KOPT-K1 (cell line): ENCODE measurements around the gene BMPR1B.

ENCODE experiments used
- H3K27ac ChIP-seq: fragments of 200-600 bp; sonication (generic); 2 replicates; pipeline ENCODE4 v1.5.1; 2016; ENCODE audit warnings: antibody characterized with exemption, mild to moderate bottlenecking, low read depth, low read length; ENCODE audit not compliant: poor library complexity, severe bottlenecking
- H3K36me3 ChIP-seq: fragments of 200-600 bp; sonication (generic); 2 replicates; pipeline ENCODE4 v1.5.1; 2017; ENCODE audit warnings: antibody characterized with exemption, mild to moderate bottlenecking, low read length, moderate library complexity; ENCODE audit not compliant: insufficient read depth
- H3K9me3 ChIP-seq: fragments of 200-600 bp; sonication (generic); 2 replicates; pipeline ENCODE4 v1.5.1; 2017; ENCODE audit warnings: antibody characterized with exemption, low read length, mild to moderate bottlenecking; ENCODE audit not compliant: insufficient read depth, poor library complexity, severe bottlenecking

BMPR1B gene

DNA sequence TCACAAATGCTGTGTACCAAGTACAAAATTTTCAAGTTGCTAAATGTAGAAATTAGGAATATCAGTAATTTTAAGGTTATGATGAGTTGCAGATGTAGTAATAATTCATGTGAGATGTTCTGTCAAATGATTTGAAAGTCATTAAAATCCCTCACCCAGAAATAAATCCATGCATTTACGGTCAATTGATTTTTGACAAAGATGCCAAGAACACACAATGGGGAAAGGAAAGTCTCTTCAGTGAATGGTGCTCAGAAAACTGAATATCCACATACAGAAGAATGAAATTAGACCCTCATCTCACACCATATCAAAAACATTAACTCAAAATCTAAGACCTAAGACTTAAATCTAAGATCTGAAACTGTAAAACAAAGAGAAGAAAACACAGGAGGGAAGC lies 12.9 kb upstream of the BMPR1B start:
- no peaks in the 10 kb centered on the region for H3K9me3 ChIP-seq
- no peak overlapping the region for H3K27ac ChIP-seq
- H3K36me3 ChIP-seq, result no peaks in the 10 kb centered on the region

DNA sequence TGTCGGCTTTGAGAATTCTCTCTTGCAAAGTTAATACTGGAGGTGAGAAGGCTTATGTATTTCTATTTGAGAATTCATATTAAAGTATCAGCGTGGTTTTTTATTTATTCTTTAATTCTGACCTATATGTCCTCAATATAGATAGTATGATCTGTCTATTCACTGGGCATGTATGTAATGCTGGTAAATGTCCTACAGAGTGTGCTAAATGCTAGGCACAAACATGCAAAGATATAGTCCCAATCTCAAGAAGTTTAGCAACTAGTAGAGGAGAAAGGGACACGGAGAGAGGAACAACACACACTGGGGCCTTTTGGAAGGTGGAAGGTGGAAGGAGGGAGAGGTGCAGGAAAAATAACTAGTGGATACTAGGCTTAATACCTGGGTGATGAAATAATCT lies 11.0 kb upstream of the BMPR1B start:
- Histone ChIP-seq H3K27ac (no peak overlapping the region), H3K36me3 (no peaks in the 10 kb centered on the region), H3K9me3 (no peaks in the 10 kb centered on the region)

DNA sequence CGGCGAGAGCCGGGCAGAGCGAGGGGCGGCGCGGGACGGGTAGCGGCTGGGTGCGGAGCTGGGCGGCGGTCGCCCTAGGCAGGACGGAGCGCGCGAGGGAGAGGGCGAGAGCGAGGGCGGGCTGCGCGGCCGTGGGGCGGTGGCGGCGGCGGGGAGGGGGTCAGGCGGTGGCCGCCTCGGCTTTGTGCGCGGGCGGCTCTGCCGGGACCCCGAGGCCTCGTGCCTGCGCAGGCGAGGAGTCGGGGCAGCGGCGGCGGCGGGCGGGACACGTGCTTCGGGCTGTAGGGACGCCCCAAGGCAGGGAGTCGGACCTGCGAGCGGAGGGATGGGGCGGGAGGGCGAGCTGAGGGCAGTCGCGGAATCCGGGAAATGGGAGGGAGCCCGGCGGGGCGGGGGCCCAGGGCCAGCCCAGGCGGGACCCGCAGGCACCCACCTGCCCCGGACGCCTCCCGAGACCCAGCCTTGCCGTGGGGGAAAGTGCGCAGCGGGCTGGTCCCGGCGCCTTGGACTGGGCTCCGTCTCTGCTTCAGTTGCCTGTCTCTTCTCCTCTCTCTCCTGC lies 465 bp downstream of the BMPR1B start:
- Histone ChIP-seq H3K27ac (no peak overlapping the region), H3K9me3 (peaks cover 5% of the 10 kb centered on the region), H3K36me3 (no peaks in the 10 kb centered on the region)

DNA sequence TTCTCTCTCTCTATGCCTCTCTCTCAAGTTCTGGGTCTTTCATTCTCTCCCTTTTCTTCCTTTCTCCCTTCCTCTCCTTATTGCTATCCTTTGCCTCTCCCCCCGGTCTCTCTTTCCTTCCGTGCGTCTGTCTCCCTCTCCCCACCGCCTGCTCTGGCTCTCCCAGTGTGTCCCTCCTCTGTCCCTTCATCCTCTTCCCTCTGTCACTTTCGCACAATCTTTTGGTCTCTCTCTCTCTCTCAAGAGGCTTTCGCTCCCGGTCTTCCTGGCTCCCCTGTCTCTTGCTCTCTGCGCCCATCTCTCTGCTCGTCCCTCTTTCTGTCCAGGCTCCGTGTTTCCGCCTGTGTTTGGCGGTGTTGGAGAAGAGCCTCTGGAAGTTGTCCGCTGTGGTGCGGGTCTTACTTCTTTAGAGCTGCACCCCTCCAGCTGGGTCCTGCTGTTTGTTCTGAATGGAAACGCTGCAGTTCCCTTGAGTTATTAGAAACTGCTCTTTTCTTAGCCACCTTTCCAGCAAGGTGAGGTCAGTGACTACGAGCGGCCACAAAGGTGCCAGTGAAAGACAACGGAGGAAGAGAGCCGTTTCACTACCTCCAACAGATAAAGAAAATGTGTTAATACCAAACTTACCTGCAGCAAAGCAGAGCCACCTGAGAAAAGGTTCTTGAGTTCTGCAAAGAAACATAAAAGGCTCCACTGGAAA lies 1.1 kb downstream of the BMPR1B start:
- Histone ChIP-seq H3K36me3 (no peaks in the 10 kb centered on the region), H3K9me3 (peaks cover 5% of the 10 kb centered on the region), H3K27ac (no peak overlapping the region)

DNA sequence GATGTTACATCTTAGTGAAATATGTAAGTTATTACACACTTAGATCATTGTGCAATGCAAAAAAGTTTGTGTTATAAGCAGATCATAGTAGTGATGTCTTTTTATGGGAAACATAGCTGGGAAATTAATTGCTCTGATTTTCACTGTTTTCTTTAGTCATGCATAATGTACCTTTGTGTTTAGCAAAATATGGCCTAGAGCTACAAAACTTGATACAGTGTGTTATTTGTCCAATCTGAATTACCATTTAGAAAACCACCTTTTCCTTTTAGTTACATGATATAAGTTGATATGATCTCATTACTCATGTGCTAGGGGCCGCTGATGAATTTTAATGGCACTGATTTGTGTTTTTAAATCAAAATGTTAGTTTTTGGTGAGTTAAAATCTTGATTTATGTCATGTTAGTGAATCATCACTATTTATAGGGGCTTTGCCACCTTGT lies 2.0 kb downstream of the BMPR1B start:
- Histone ChIP-seq H3K27ac (no peak overlapping the region), H3K9me3 (peaks cover 5% of the 10 kb centered on the region), H3K36me3 (no peaks in the 10 kb centered on the region)

DNA sequence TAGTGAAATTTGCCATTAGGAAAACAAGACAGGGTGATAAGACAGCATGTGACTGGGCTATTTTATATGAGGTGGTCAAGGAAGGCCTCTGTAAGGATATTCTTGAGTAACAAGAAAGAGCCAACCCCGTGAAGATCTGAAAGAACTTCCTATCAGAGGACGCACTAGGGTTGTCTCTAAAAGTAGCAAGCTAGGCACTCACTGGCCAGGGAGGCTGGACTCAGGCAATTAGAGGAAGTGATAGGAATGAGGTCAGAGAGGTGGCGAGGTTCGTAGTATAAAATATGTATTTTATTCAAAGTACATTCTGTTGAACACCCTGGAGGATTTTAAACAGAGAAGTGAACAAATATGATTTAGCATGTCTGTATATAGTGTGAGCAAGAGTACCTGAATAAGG lies 4.6 kb downstream of the BMPR1B start:
- Histone ChIP-seq H3K9me3 (peaks cover 3% of the 10 kb centered on the region), H3K27ac (no peak overlapping the region), H3K36me3 (no peaks in the 10 kb centered on the region)

DNA sequence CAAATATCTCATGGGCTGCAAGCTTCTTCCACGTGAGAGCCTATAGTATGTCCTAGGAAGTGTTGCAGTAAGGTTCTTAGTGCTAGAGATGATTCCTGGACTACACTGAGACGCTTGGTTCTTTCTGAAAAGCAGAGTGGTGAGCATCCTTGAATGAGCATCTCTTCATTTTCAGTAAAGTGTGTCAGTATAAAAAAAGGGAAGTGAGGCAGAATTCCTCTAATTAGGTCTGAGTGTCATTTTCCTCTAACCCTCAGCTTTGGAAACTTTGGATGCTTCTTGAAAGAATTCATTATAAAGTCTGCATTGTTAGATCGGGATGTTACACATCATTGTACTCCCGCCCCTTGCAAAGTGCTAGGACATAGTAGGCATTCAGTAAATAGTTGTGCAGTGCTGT lies 5.2 kb downstream of the BMPR1B start:
- no peak overlapping the region for H3K27ac ChIP-seq
- no peaks in the 10 kb centered on the region for H3K36me3 ChIP-seq
- no peaks in the 10 kb centered on the region for H3K9me3 ChIP-seq

DNA sequence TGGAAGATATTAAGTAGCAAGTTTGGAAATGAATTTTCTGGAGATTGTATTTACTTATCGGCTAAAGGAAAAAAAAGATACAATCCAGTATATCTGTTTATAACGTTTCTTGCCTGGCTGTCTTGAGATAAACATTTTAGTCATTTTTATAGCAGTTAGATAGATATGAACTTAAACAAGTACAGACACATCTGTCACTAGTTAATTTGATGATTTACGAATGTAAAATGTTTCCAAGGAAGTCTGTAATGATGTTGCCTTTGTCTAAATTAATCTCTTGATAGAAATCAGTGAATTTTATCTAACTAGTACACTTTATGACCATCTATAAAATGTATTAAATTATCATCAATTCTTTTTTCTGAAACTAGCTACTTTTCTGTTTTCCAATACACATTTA lies 5.7 kb downstream of the BMPR1B start:
- Histone ChIP-seq H3K9me3 (no peaks in the 10 kb centered on the region), H3K27ac (no peak overlapping the region), H3K36me3 (no peaks in the 10 kb centered on the region)

DNA sequence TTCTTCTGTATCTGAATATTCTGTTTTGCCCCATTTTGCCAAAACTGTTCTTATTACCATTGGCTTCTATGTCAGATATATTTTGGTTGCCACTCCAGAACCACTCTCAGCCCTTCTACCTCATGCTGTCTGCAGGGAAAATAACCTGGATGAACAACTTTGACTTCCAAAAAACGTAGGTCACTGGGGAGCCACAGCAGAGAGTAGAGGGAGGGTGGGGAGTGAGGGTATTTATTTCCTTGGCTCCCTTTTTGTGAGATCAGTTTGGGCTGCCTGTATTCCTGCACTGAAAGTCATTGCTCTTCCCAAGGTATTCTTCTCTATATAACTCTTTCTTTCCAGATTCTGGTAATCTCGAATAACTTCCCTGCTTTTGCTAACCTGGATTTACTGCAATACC lies 6.3 kb downstream of the BMPR1B start:
- Histone ChIP-seq H3K9me3 (no peaks in the 10 kb centered on the region), H3K27ac (no peak overlapping the region), H3K36me3 (no peaks in the 10 kb centered on the region)

DNA sequence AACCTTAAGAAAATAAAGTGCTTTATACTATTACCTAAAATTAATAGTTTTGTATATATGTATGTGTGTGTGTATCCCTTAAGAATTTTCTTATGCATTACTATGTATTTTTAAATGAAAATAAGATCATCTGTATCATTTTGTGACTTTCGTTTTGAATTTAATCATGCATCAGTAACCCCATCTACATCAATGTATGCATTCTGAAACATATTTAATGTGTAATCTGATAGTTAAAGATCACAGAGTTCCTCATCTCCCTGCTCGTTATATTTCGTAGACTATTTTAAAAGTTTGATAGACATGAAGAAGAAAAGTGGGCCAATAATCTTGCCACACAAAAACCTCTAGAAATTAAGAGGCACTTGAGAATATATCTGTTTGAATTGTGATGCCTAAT lies 7.4 kb downstream of the BMPR1B start:
- Histone ChIP-seq H3K9me3 (no peaks in the 10 kb centered on the region), H3K36me3 (no peaks in the 10 kb centered on the region), H3K27ac (no peak overlapping the region)

DNA sequence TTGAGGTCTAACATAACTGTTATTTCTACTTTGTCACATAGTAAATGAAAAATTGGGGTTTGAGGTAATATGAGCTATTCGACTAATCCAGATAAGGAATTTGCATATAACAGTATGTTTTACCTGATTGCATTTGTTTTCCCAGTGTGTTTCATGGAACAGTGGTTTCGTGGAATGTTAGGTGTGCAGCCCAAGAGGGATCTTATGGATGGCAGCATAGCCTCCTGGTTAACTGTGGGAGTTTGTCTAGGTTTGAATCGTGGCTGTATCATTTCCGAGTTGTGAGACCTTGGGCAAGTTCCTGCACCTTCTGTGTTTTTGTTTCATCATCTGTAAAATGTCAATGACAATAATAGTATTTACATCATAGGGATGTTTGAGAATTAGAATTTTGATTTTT lies 7.9 kb downstream of the BMPR1B start:
- H3K9me3 ChIP-seq, result no peaks in the 10 kb centered on the region
- no peak overlapping the region for H3K27ac ChIP-seq
- no peaks in the 10 kb centered on the region for H3K36me3 ChIP-seq

DNA sequence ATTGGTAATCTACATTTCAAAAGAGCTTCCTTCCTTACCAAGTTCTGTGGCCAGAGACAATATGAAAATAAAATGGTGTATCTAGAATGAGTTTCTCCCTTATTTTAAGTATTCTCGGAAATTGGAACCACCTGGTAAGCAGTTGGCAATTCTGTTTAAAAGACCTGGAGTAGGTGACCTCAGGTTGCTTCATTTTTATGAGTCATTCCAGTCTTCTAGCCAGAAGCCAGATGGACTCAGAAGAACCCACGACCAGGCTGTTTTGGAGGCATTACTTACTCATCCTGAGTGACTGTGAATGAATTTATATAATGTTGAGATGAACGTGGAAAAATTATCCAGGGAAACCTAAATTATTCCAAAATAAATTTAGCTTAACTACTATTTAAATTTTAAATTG lies 9.1 kb downstream of the BMPR1B start:
- H3K36me3 ChIP-seq, result no peaks in the 10 kb centered on the region
- no peaks in the 10 kb centered on the region for H3K9me3 ChIP-seq

DNA sequence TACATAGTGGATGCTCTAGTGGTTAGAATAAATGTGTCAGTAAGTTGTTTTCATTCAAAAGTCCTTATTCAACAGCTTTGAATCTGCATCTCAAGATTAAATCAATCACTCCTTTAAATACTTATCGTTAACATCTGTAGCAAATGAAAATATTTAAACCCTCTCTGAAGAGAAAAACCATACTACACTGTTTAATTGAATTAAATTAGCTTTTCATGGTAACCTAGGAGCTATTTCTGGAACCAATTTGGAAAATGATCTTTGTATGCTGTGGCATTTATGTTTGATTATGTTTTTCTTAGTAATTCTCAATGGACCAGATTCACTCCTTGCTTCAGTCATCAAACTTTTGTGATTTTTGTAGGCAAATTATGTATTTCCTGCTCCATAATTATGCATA lies 9.7 kb downstream of the BMPR1B start:
- Histone ChIP-seq H3K36me3 (no peaks in the 10 kb centered on the region), H3K27ac (no peak overlapping the region), H3K9me3 (no peaks in the 10 kb centered on the region)

More for the DNA sequence above, 9.1 kb downstream of the BMPR1B start:
- no peak overlapping the region for H3K27ac ChIP-seq

DNA sequence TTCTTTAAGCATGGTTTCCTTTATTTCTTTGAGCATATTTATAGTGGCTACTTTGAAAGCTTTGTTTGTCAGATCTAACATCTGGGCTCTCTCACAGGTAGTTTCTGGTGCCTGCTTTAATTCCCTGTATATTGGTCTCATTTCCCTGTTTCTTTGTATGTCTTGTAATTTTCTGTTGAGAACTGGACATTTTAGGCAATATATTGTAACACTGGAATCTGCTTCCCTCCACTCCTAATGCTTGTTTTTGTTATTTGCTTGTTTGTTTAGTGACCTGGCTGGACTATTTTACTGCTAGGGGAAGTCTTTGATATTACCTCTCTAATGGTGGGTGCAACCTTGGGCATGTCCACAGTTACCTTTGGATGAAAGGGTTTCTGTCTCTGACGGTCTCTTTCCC lies 25.0 kb downstream of the BMPR1B start:
- H3K36me3 ChIP-seq, result no peaks in the 10 kb centered on the region
- H3K9me3 ChIP-seq, result peaks cover 14% of the 10 kb centered on the region
- H3K27ac ChIP-seq, result no peak overlapping the region

DNA sequence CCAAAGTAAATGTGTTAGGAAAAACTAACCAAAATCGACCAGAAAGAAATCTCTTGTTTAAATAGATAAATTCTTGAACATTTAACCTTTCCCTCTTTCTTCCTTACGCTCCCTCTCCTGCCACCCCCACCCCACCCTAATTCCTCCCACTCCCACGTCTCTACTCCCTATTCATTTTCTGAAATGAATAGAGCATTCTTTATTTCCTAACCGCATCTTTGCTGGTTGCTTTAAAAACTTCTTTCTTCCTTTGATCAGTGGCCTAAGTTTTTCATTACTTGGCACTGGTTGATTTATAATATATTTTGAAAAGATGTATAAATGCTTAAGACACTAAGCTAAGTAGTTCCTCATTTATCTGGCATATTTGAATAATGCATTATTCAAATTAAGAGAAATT lies 33.9 kb downstream of the BMPR1B start:
- Histone ChIP-seq H3K27ac (no peak overlapping the region), H3K9me3 (no peaks in the 10 kb centered on the region), H3K36me3 (no peaks in the 10 kb centered on the region)

DNA sequence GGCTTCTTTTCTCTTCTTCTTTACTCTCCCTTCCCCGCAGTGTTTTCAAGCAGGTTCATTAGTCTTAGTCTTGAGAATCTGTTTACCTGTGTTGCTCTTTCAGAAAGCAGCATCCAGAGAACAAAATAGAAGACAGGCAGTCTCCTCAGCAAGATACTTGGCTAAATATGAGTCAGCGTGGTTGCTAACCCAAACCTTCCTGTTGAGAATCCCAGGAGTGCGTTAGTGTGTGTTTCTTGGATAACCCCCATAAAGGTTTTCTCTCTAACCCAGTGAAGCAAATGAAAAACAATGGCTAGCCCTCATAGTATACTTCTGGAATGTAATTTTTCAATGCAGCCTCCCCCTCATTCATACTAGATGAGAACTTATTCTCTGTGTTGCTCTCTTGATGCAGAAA lies 41.1 kb downstream of the BMPR1B start:
- no peaks in the 10 kb centered on the region for H3K36me3 ChIP-seq

More for the DNA sequence above, 41.1 kb downstream of the BMPR1B start:
- Histone ChIP-seq H3K9me3 (no peaks in the 10 kb centered on the region), H3K27ac (no peak overlapping the region)
